Measurements from ENCODE around the gene IQSEC3. TPM values are rescaled to one million over a fixed set of nuclear protein-coding genes. Genes with fewer than 3 reads are reported as not detected.

The IQSEC3 gene
- total RNA-seq, 1 donor from 2014 or later, result 1.1 TPM

GRCh38 chr12:188910-189621 lies 122.5 kb downstream of the IQSEC3 start:
- Mint-ChIP-seq H3K4me3 (peak overlapping the region; percentile 93), H3K36me3 (ENCODE audit: low read depth) (no peaks in the 10 kb centered on the region), H3K4me1 (peaks cover 15% of the 10 kb centered on the region), H3K27ac (ENCODE audit: unreplicated experiment) (peak overlapping the region; percentile 83), H3K9me3 (no peaks in the 10 kb centered on the region), H3K27me3 (ENCODE audit: low read depth) (peaks cover 26% of the 10 kb centered on the region)
- peak; percentile 95 for TF ChIP-seq CTCF (conservative IDR thresholded peaks at IDR 0.05)
- DNase-seq (ENCODE audit: low read depth, low spot score), result peak; percentile 73

- TF ChIP-seq CTCF (conservative IDR thresholded peaks at IDR 0.05), result no peak
- Mint-ChIP-seq H3K9me3 (no peaks in the 10 kb centered on the region), H3K27ac (ENCODE audit: unreplicated experiment) (no peak overlapping the region), H3K36me3 (ENCODE audit: low read depth) (no peaks in the 10 kb centered on the region), H3K4me3 (peak overlapping the region; percentile 44), H3K27me3 (ENCODE audit: low read depth) (peaks cover 26% of the 10 kb centered on the region), H3K4me1 (peaks cover 15% of the 10 kb centered on the region)
- no peak for DNase-seq (ENCODE audit: low read depth, low spot score)
Observed at GRCh38 chr12:189622-189962, 123.0 kb downstream of the IQSEC3 start.

- Mint-ChIP-seq H3K27ac (ENCODE audit: unreplicated experiment) (no peak overlapping the region), H3K27me3 (ENCODE audit: low read depth) (peaks cover 29% of the 10 kb centered on the region), H3K36me3 (ENCODE audit: low read depth) (no peaks in the 10 kb centered on the region), H3K9me3 (no peaks in the 10 kb centered on the region), H3K4me1 (peaks cover 15% of the 10 kb centered on the region), H3K4me3 (no peak overlapping the region)
- no peak for TF ChIP-seq CTCF (conservative IDR thresholded peaks at IDR 0.05)
- DNase-seq (ENCODE audit: low read depth, low spot score), result no peak
Observed at GRCh38 chr12:190881-191280, 124.3 kb downstream of the IQSEC3 start.

GRCh38 chr12:191541-191940 lies 125.0 kb downstream of the IQSEC3 start:
- Mint-ChIP-seq H3K27me3 (ENCODE audit: low read depth) (peaks cover 29% of the 10 kb centered on the region), H3K27ac (ENCODE audit: unreplicated experiment) (no peak overlapping the region), H3K4me3 (no peak overlapping the region), H3K9me3 (no peaks in the 10 kb centered on the region), H3K36me3 (ENCODE audit: low read depth) (no peaks in the 10 kb centered on the region), H3K4me1 (peaks cover 15% of the 10 kb centered on the region)
- no peak for TF ChIP-seq CTCF (conservative IDR thresholded peaks at IDR 0.05)
- no peak for DNase-seq (ENCODE audit: low read depth, low spot score)

GRCh38 chr12:193261-193660 lies 126.7 kb downstream of the IQSEC3 start:
- H3K36me3 Mint-ChIP-seq (ENCODE audit: low read depth), result no peaks in the 10 kb centered on the region
- H3K27me3 Mint-ChIP-seq (ENCODE audit: low read depth), result peaks cover 26% of the 10 kb centered on the region
- H3K4me1 Mint-ChIP-seq, result peaks cover 15% of the 10 kb centered on the region
- TF ChIP-seq CTCF (conservative IDR thresholded peaks at IDR 0.05), result no peak
- no peak overlapping the region for H3K4me3 Mint-ChIP-seq
- H3K9me3 Mint-ChIP-seq, result no peaks in the 10 kb centered on the region
- no peak for DNase-seq (ENCODE audit: low read depth, low spot score)
- no peak overlapping the region for H3K27ac Mint-ChIP-seq (ENCODE audit: unreplicated experiment)
